C4-2B (cell line): ENCODE measurements around the gene GNL2.
"Not testable (repeated sequence)": the region's sequence is repeated elsewhere in the genome, so short reads cannot be mapped to it uniquely, and the experiment has no call there.

ENCODE experiments used
- H3K27ac ChIP-seq: fragments of 450-650 bp; 2 replicates; pipeline ENCODE4 v1.5.1; 2017
- ZFX ChIP-seq: fragments of 450-650 bp; IDR thresholded peaks from 2 replicates; pipeline ENCODE4 v1.6.1; 2017
- TF ChIP-seq, protein P1 (sequence below): fragments of 450-650 bp; conservative IDR thresholded peaks from 2 replicates; pipeline ENCODE4 v1.5.1; 2017; ENCODE audit warnings: mild to moderate bottlenecking

GNL2 gene

DNA sequence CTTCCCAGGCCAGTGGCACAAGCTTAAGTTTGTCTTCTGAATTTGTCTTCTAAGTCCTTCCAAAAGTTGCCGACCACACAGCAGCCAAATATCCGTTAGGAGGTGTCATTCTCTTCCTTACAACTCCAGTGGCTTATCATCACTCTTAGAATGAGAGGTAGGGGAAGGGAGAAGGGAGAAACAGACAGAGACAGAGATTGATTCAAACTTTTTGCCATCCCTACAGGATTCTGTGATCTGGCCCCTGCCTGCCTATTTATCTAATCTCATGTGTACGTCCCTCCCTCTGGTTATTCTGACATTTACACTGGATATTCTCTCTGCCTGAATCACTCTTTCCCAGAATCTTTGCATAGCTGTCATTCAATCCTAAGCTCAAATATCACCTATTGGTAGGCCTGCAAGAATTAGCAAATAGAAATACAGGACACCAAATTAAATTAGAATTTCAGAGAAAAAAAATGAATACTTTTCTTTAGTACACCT, 488 bp upstream of the GNL2 start:
- H3K27ac ChIP-seq: peak overlapping the region; percentile 88
- TF ChIP-seq, protein P1, sequence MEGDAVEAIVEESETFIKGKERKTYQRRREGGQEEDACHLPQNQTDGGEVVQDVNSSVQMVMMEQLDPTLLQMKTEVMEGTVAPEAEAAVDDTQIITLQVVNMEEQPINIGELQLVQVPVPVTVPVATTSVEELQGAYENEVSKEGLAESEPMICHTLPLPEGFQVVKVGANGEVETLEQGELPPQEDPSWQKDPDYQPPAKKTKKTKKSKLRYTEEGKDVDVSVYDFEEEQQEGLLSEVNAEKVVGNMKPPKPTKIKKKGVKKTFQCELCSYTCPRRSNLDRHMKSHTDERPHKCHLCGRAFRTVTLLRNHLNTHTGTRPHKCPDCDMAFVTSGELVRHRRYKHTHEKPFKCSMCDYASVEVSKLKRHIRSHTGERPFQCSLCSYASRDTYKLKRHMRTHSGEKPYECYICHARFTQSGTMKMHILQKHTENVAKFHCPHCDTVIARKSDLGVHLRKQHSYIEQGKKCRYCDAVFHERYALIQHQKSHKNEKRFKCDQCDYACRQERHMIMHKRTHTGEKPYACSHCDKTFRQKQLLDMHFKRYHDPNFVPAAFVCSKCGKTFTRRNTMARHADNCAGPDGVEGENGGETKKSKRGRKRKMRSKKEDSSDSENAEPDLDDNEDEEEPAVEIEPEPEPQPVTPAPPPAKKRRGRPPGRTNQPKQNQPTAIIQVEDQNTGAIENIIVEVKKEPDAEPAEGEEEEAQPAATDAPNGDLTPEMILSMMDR: no peak
- TF ChIP-seq ZFX: no peak

DNA sequence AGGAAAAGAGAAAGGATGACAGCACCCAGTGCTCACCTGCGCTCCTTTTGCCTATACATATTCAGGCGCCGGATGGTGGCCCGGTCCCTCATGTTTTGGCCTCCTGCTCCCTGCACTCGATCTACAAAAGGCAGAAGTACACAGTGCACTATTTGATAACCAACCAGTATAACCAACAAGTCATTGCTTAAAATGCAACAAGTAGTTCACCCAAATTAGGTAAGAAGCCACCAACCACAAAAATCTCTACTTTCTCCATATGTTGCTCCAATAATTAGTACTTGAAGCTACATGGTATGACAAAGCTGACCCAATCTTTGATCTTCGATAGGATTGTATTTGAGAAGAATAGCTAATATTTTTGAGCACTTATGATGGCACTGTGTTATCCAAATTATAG, 2.0 kb downstream of the GNL2 start:
- no peak overlapping the region for H3K27ac ChIP-seq
- TF ChIP-seq ZFX: no peak
- TF ChIP-seq, protein P1: no peak

DNA sequence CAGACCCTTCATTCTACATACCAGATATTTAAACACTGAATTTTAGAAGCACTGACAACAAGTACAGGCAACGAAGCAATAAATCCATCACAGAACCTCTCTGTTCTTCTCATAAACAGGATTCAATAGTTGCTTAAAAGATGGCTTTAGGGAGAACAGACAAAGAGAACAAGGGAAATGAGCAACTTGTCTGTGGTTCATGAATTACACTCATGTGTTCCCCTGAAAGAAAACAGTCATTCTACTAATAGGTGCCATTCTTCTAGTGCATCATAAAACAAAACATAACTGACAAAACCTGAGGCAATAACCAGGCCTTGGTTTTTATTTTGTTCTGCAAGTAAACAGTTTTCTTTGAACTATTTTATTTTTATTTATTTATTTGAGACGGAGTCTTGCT, 6.8 kb downstream of the GNL2 start:
- H3K27ac ChIP-seq: no peak overlapping the region

DNA sequence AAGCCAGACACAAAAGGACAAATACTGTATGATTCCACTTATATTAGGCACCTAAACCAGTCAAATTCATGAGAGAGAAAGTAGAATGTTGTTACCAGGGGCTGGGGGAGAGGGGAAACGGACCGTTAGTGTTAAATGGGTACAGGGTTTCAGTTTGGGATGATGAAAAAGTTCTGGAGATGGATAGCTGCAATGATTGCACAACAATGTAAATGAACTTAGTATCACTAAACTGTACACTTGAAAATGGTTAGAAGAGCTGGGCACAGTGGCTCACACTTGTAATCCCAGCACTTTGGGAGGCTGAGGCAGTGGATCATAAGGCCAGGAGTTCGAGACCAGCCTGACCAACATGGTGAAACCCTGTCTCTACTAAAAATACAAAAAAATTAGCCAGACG, 11.2 kb downstream of the GNL2 start:
- H3K27ac ChIP-seq: not testable (repeated sequence)

More for the DNA sequence above, 6.8 kb downstream of the GNL2 start:
- TF ChIP-seq, protein P1: no peak
- TF ChIP-seq ZFX: no peak

DNA sequence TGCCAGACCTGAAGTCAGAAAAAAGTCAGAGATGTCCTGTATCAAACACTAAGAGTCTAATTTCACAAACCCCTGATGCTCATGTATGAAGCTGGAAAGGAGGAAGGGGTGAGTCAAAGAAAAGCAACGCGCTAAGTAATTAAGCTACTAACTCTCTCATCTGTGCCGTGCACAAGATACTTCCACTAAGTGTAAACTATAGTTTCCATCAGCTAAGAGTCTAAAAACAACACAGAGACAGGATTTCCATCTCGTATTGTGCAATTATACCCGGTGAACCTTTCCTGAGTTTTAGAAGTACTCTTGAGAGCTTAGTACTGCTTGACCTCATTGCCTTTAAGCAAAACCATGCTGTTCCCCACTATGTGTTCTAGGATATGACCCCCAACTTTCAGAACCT, 20.0 kb downstream of the GNL2 start:
- TF ChIP-seq ZFX: no peak
- TF ChIP-seq, protein P1: no peak
- H3K27ac ChIP-seq: no peak overlapping the region

DNA sequence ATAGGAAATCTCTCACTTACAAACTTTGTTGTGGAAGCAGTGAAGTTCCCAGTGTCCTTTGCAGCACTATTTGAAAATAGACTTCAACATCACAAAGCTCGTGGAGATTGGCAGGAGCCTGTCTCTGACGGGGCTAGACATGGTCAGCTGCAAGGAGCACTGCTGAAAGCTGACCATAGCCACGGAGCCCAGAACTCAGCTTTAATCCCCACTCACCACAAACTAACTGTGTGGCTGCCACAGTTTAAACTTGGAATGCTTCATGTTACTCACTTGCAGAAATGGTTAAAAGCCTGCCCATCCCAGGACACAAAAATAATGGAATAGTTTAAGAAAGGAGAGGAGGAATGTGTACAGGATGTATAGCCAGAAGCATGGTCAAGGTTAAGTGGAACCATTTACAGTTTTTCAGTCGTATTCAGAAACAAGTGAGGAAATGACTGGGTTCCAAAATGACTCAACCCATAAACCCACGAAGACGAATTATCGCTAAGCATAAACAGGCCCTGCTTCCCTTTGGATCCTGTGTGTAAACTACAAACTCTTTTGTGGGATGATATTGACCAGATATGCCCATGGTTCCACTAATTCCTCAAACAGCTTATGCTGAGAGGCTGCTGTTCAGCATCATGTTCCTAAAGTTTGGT, 20.8 kb downstream of the GNL2 start:
- no peak overlapping the region for H3K27ac ChIP-seq

DNA sequence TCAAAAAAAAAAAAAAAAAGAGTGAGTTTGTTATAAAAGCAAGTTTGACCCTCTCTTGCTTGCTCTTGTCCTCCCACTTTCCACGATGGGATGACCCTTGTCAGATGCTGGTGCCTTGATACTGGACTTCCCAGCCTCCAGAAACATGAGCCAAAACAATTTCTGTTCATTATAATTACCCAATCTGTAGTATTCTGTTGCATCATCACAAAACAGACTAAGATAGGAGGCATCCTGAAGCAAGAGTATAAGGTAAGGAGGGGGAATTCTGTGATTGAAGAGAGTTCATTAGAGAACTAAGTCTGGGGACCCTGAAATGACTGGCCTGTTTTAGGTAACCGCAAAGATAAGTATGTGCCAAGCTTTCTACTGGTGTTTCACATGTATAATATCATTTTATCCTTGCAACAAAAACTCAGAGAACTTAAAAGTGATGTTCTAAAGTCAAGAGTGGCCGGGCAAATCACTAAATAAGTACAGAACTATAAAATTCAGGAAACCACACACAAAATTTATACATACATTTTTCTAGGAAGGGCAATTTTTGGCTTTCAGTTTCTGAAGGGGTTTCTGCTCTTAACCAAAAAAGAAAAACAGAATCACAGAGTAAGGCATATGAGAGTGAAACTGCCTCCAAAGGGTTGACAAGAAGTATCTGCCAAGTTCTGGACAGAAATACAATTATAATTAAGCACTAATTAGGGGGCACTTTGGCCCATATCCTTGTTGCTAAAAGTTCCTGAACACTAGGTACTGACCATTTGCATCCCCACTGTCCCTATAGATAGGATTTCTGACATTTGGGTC, 25.0 kb downstream of the GNL2 start:
- H3K27ac ChIP-seq: no peak overlapping the region
- TF ChIP-seq, protein P1: no peak
- TF ChIP-seq ZFX: no peak

More for the DNA sequence above, 20.8 kb downstream of the GNL2 start:
- TF ChIP-seq ZFX: no peak
- TF ChIP-seq, protein P1: no peak
